ENCODE data around the gene GCLC. TPM values are rescaled to one million over a fixed set of nuclear protein-coding genes. Genes with fewer than 3 reads are reported as not detected.
"Not testable (repeated sequence)": the region's sequence is repeated elsewhere in the genome, so short reads cannot be mapped to it uniquely, and the experiment has no call there.

The GCLC gene
- total RNA-seq, 2 donors from 2014 or later, result 16.2 to 30.8 TPM

- DNase-seq (ENCODE audit: low spot score) (no peak), ATAC-seq (no peak)
- Mint-ChIP-seq H3K27me3 (peaks cover 0 to 1% of the 10 kb centered on the region in 2 donors), H3K4me3 (no peak overlapping the region), H3K4me1 (ENCODE audit: low read depth in 2 of 2) (peaks cover 2 to 3% of the 10 kb centered on the region in 2 donors), H3K27ac (no peak overlapping the region), H3K36me3 (no peaks in the 10 kb centered on the region), H3K9me3 (no peaks in the 10 kb centered on the region)
Measured at GRCh38 chr6:53578371-53578770, 33.5 kb upstream of the GCLC start.

GRCh38 chr6:53573299-53573698, 28.4 kb upstream of the GCLC start:
- H3K4me3 Mint-ChIP-seq, result no peak overlapping the region
- H3K4me1 Mint-ChIP-seq (ENCODE audit: low read depth in 2 of 2), result peaks cover 4 to 5% of the 10 kb centered on the region in 2 donors
- peaks cover 0 to 8% of the 10 kb centered on the region in 2 donors for H3K27me3 Mint-ChIP-seq
- H3K36me3 Mint-ChIP-seq, result no peaks in the 10 kb centered on the region
- H3K27ac Mint-ChIP-seq, result no peak overlapping the region
- ATAC-seq (no peak), DNase-seq (ENCODE audit: low spot score) (no peak)
- H3K9me3 Mint-ChIP-seq, result no peaks in the 10 kb centered on the region

GRCh38 chr6:53572379-53572778, 27.5 kb upstream of the GCLC start:
- H3K36me3 Mint-ChIP-seq, H3K9me3 Mint-ChIP-seq: not testable (repeated sequence)

GRCh38 chr6:53568776-53569616, 24.1 kb upstream of the GCLC start:
- peaks cover 4 to 7% of the 10 kb centered on the region in 2 donors for H3K4me1 Mint-ChIP-seq (ENCODE audit: low read depth in 2 of 2)
- H3K27ac Mint-ChIP-seq, result no peak overlapping the region

More at GRCh38 chr6:53572379-53572778, 27.5 kb upstream of the GCLC start:
- not testable (repeated sequence) for DNase-seq (ENCODE audit: low spot score); H3K4me3 Mint-ChIP-seq; ATAC-seq; H3K4me1 Mint-ChIP-seq (ENCODE audit: low read depth in 2 of 2); H3K27ac Mint-ChIP-seq
- H3K27me3 Mint-ChIP-seq, result peaks cover 6 to 11% of the 10 kb centered on the region in 2 donors

GRCh38 chr6:53567701-53568100, 22.8 kb upstream of the GCLC start:
- H3K27me3 Mint-ChIP-seq, result peaks cover 16 to 19% of the 10 kb centered on the region in 2 donors
- ATAC-seq (no peak), DNase-seq (ENCODE audit: low spot score) (no peak)
- H3K4me1 Mint-ChIP-seq (ENCODE audit: low read depth in 2 of 2), result peaks cover 0 to 2% of the 10 kb centered on the region in 2 donors
- H3K27ac Mint-ChIP-seq, result no peak overlapping the region
- H3K9me3 Mint-ChIP-seq, result no peaks in the 10 kb centered on the region
- H3K4me3 Mint-ChIP-seq, result no peak overlapping the region
- H3K36me3 Mint-ChIP-seq, result no peaks in the 10 kb centered on the region

More at GRCh38 chr6:53568776-53569616, 24.1 kb upstream of the GCLC start:
- peaks cover 11 to 15% of the 10 kb centered on the region in 2 donors for H3K27me3 Mint-ChIP-seq
- H3K4me3 Mint-ChIP-seq, result no peak overlapping the region
- DNase-seq (ENCODE audit: low spot score) (no peak), ATAC-seq (no peak)
- H3K36me3 Mint-ChIP-seq, result no peaks in the 10 kb centered on the region
- H3K9me3 Mint-ChIP-seq, result no peaks in the 10 kb centered on the region

- H3K36me3 Mint-ChIP-seq, result no peaks in the 10 kb centered on the region
- DNase-seq (ENCODE audit: low spot score), result no peak
- peaks cover 19 to 24% of the 10 kb centered on the region in 2 donors for H3K27me3 Mint-ChIP-seq
- ATAC-seq, result no peak
- H3K4me3 Mint-ChIP-seq, result no peak overlapping the region
- no peak overlapping the region for H3K27ac Mint-ChIP-seq
- no peaks in the 10 kb centered on the region for H3K9me3 Mint-ChIP-seq
- peaks cover 0 to 2% of the 10 kb centered on the region in 2 donors for H3K4me1 Mint-ChIP-seq (ENCODE audit: low read depth in 2 of 2)
Measured at GRCh38 chr6:53566755-53567154, 21.9 kb upstream of the GCLC start.

- peaks cover 0 to 2% of the 10 kb centered on the region in 2 donors for H3K4me1 Mint-ChIP-seq (ENCODE audit: low read depth in 2 of 2)
- H3K27me3 Mint-ChIP-seq, result peaks cover 21 to 24% of the 10 kb centered on the region in 2 donors
- no peaks in the 10 kb centered on the region for H3K36me3 Mint-ChIP-seq
- H3K27ac Mint-ChIP-seq, result no peak overlapping the region
- H3K4me3 Mint-ChIP-seq, result no peak overlapping the region
- ATAC-seq (no peak), DNase-seq (ENCODE audit: low spot score) (no peak)
- H3K9me3 Mint-ChIP-seq, result no peaks in the 10 kb centered on the region
Measured at GRCh38 chr6:53565886-53566285, 21.0 kb upstream of the GCLC start.

GRCh38 chr6:53564401-53565065, 19.6 kb upstream of the GCLC start:
- H3K4me3 Mint-ChIP-seq, result no peak overlapping the region

GRCh38 chr6:53556986-53557715, 12.2 kb upstream of the GCLC start:
- no peak for DNase-seq (ENCODE audit: low spot score)
- Mint-ChIP-seq H3K27me3 (peaks cover 0 to 2% of the 10 kb centered on the region in 2 donors), H3K36me3 (peaks cover 6% of the 10 kb centered on the region), H3K27ac (no peak overlapping the region), H3K4me1 (ENCODE audit: low read depth in 2 of 2) (no peaks in the 10 kb centered on the region), H3K4me3 (no peak overlapping the region), H3K9me3 (no peaks in the 10 kb centered on the region)
- no peak for ATAC-seq

More at GRCh38 chr6:53564401-53565065, 19.6 kb upstream of the GCLC start:
- DNase-seq (ENCODE audit: low spot score), result no peak
- Mint-ChIP-seq H3K27ac (no peak overlapping the region), H3K9me3 (no peaks in the 10 kb centered on the region), H3K36me3 (peaks cover 6% of the 10 kb centered on the region), H3K4me1 (ENCODE audit: low read depth in 2 of 2) (peaks cover 0 to 2% of the 10 kb centered on the region in 2 donors), H3K27me3 (peaks cover 21 to 24% of the 10 kb centered on the region in 2 donors)
- ATAC-seq, result no peak

- not testable (repeated sequence) for H3K36me3 Mint-ChIP-seq; H3K27me3 Mint-ChIP-seq; ATAC-seq; H3K27ac Mint-ChIP-seq; H3K4me1 Mint-ChIP-seq (ENCODE audit: low read depth in 2 of 2); DNase-seq (ENCODE audit: low spot score); H3K4me3 Mint-ChIP-seq; H3K9me3 Mint-ChIP-seq
Measured at GRCh38 chr6:53553600-53553999, 8.7 kb upstream of the GCLC start.

GRCh38 chr6:53551681-53552080, 6.8 kb upstream of the GCLC start:
- H3K36me3 Mint-ChIP-seq; H3K9me3 Mint-ChIP-seq; ATAC-seq; DNase-seq (ENCODE audit: low spot score); H3K4me3 Mint-ChIP-seq; H3K27me3 Mint-ChIP-seq; H3K27ac Mint-ChIP-seq: not testable (repeated sequence)
- peaks cover 14% of the 10 kb centered on the region in 2 donors for H3K4me1 Mint-ChIP-seq (ENCODE audit: low read depth in 2 of 2)

GRCh38 chr6:53547811-53548496, 3.1 kb upstream of the GCLC start:
- Mint-ChIP-seq H3K4me1 (ENCODE audit: low read depth in 2 of 2) (peaks cover 29 to 40% of the 10 kb centered on the region in 2 donors), H3K36me3 (no peaks in the 10 kb centered on the region), H3K27me3 (no peaks in the 10 kb centered on the region), H3K9me3 (no peaks in the 10 kb centered on the region), H3K4me3 (peak overlapping the region; percentile 89), H3K27ac (peak overlapping the region; percentile 58 to 78)
- ATAC-seq (peak; percentile 92 to 93), DNase-seq (ENCODE audit: low spot score) (peak; percentile 98)

- DNase-seq (ENCODE audit: low spot score), result no peak
- peak overlapping the region; percentile 89 for H3K4me3 Mint-ChIP-seq
- no peaks in the 10 kb centered on the region for H3K27me3 Mint-ChIP-seq
- peaks cover 30 to 42% of the 10 kb centered on the region in 2 donors for H3K4me1 Mint-ChIP-seq (ENCODE audit: low read depth in 2 of 2)
- H3K9me3 Mint-ChIP-seq, result no peaks in the 10 kb centered on the region
- no peaks in the 10 kb centered on the region for H3K36me3 Mint-ChIP-seq
- ATAC-seq, result peak; percentile 0 to 1
- H3K27ac Mint-ChIP-seq, result peak overlapping the region; percentile 58 to 78
Measured at GRCh38 chr6:53547166-53547810, 2.4 kb upstream of the GCLC start.

Data from natural killer cell treated with Interleukin-12 subunit alpha and Interleukin-12 subunit beta and Interleukin-15 and Interleukin-18, amount 100 ng/mL, for 72 hours (primary cell).